NCI-H1436 (cell line): ENCODE measurements around the gene LRCH4.
"Not testable (repeated sequence)": the region's sequence is repeated elsewhere in the genome, so short reads cannot be mapped to it uniquely, and the experiment has no call there.

Source experiments
- DNase-seq: peaks from one replicate; lab custom pipeline; 2025; lab: John Stamatoyannopoulos, UW

LRCH4 gene

DNA sequence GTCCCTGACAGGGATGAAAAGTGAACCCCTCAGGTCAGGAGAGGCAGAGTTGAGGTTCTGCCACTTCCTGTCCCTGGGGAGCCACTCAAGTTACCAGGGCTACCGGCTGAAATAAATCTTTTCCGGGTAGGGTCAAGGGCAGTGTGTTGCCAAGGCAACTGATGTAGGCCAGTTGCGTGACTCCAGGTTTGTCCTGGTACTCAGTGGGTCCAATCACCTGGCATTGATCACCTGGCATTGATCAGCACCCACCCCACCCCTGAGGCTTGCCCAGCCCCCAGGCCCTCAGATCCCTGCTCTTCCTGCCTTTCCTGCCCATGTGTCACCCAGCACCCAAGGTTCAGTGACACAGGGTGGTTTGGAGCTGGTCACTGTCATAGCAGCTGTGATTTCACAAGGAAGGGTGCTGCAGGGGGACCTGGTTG lies 18.2 kb downstream of the LRCH4 start:
- DNase-seq: no peak

- DNase-seq: no peak
These were observed 18.7 kb downstream of the LRCH4 start for GRCh38 chr7:100567031-100567730.

DNA sequence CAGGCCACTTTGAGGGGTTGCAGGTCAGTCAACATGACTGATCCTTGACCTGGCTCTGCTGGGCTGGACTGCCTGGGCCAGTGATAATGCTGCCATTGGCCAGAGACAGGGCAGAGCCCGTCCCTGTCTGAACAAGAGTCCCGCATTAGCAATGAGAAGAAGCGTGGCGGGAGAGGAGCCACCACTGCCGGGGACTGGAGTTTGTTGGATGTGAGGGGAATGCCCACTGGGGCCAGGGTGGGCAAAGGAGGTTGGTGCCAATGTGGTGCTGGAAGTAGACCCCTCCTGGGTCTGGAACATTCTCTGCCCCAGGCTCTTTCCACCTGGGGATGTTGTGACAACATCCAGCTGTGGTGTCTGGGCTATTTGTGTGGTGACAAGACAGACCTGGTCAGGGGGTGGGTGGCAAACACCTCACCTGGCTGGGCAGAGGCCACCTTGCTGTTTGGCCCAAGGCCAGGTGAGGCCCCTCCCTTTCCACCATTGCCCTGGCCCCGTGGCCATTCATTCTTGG lies 19.9 kb downstream of the LRCH4 start:
- no peak for DNase-seq

DNA sequence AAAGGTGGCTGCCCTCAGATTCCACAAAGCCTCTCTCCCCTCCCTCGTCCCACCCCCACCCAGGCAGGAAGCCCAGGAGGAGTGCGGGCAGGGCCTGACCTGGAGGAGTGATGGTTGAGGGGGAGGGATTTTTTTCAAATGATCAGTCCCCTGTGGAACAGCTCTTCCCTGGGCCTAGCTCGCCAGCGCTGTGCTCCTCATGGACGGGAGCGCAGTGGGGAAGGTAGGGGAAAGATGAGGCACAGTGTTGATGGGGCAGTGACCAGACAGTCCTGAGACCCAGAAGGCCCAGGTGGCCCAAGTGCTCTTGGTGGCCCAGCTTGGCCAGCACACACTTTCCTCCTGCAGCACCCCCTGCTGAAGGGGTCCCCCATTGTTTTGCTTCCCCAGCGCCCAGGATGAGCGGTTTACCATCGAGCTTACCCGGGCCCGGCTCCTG lies 20.8 kb downstream of the LRCH4 start:
- DNase-seq: no peak

GRCh38 chr7:100564405-100564804 lies 21.5 kb downstream of the LRCH4 start:
- not testable (repeated sequence) for DNase-seq

- DNase-seq: no peak
These were observed 22.0 kb downstream of the LRCH4 start for GRCh38 chr7:100563809-100564400.

DNA sequence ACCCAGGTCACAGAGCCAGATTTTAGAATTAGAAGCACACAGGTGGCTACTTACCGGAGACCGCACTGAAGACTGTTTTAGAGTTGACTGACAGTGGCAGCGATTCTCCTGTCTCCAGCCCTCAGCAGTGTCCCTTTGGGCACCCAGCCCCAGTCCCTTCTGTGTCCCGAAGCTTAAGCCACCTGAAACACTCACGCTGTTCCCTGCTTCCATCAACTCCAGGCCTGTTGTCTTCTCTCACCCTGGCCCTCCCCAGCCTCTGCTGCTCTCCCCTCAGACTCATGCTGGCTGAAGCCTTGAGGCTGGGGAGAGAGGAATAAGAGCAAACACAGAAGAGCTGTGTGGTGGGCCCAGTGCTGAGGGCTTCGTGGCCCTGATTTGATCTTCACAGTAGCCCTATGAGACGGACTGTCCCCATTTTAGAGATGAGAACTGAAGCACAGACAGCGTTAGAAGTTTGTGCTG lies 22.8 kb downstream of the LRCH4 start:
- no peak for DNase-seq

GRCh38 chr7:100562195-100563099 lies 23.5 kb downstream of the LRCH4 start:
- no peak for DNase-seq

DNA sequence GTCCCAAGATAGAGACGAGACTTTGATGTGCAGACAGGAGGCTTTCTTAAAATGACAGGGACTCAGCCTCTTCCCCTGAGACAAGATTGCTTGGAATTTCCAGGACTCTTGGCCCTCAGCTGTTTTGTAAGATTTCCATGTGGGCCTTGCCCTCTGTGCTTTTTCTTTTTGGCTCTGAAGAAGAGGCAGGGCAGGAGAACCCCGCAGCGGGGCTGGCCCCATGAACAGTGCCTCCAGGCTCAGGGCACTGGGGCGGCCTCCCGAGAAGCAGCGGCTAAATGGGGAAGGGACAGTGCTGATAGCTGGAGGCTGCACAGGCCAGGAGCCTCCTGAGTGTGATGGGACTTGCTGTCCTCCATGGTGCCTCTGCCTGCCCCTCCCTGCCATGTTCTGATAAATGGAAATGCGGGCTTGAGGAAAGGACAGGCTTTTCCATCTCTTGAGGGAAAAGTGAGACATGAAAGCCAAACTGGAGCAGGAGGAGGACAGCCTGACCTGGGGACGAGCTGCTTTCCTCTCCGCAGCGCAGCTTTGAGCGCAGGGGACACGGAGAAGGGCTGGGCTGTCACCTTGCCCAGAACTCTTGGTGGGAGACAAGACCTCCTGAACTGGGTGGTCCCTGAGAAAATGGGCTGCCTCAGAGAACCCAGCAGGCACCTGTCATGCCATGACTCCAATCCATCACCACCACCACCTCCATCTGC lies 24.3 kb downstream of the LRCH4 start:
- no peak for DNase-seq

- DNase-seq: no peak
These were observed 26.8 kb downstream of the LRCH4 start for GRCh38 chr7:100559127-100559526.

DNA sequence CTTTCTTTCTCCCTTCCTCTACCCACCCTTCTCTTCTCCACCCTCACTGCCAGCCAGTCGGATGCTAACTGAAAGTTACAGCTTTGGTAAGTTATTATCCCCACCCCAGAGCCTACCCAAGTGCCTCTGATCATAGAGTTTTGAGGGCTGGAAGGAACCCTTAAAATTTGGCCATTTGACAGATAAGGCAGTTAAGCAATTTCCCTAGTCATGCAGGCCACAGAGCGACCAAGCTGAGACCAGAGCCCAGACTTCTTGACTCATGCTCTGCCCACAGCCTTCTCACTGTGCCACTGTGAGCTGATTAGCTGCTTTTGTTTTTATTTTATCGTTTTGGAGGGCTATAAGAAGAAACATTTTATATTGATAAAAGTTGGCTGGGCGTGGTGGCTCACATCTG lies 29.4 kb downstream of the LRCH4 start:
- no peak for DNase-seq

DNA sequence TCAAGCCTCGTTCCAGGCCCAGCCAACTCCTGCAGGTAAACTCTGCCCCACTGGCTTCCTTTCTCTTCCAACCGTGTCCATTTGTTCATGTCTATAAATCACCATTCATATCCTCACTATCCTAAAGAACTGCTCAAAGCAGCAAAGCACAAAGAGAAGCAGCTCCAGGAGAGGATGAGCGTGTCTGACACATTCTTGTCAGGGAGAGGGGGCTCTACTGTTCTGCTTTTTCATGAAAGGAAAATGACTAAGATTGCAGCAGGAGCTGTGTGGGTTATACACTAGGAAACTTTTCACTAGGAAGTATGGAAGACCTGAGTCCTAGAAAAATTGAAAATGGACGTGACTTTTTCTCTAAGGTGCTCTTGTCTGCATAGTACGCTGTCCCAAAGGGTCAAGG lies 30.2 kb downstream of the LRCH4 start:
- DNase-seq: no peak

- no peak for DNase-seq
These were observed 32.9 kb downstream of the LRCH4 start for GRCh38 chr7:100553032-100553431.

DNA sequence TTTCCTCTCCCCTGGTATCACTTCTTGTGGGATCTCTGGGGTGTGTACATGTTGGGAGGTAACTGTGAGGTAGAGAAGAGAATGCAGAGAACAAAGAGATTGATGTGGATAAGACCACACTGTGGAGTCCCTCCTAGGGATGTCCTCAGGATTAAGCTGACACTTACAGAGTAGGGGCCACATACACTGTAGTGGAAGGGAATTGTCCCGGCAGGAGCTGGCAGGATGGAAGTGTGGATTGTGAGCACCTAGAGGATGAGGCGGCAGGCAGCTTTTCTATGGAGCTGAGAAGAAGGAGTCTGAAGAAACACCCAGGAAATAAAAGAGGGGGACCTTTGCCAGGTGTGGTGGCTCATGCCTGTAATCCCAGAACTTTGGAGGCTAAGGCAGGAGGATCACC lies 33.4 kb downstream of the LRCH4 start:
- DNase-seq: no peak

DNA sequence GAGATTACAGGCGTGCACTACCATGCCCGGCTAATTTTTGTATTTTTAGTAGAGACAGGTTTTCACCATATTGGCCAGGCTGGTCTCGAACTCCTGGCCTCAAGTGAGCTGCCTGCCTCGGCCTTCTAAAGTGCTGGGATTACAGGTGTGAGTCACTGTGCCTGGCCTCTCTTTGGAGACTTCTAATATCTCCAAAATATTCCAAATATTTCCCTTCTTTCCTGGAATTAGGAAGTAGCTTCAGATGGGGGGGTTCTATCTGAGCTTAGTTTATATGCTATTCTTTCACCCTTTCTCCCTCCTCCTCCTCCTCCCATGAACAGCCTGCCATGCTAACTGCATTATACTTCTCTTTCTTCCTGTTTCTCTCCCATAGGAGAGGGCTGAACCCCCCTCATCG lies 37.5 kb downstream of the LRCH4 start:
- not testable (repeated sequence) for DNase-seq

DNA sequence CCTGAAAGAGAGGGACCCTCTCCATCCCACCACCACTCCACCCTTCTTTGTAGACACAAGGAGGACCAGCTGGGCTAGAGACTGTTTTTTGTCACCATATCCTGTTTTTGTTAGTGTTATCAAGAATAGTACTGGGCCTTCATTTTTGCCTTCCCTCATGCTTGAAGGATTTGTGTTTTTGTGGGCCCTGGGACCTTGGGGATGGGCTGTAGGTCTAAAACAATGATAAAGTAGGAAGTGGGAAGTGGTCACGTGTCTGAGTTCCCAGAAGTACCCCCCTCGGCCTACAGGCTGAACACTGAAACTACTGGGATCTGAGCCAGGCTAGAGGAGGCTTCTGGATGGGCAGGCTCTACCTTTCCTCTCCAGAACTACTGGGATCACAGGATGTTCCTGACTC lies 38.1 kb downstream of the LRCH4 start:
- DNase-seq: no peak

- no peak for DNase-seq
These were observed 38.8 kb downstream of the LRCH4 start for GRCh38 chr7:100546926-100547800.

DNA sequence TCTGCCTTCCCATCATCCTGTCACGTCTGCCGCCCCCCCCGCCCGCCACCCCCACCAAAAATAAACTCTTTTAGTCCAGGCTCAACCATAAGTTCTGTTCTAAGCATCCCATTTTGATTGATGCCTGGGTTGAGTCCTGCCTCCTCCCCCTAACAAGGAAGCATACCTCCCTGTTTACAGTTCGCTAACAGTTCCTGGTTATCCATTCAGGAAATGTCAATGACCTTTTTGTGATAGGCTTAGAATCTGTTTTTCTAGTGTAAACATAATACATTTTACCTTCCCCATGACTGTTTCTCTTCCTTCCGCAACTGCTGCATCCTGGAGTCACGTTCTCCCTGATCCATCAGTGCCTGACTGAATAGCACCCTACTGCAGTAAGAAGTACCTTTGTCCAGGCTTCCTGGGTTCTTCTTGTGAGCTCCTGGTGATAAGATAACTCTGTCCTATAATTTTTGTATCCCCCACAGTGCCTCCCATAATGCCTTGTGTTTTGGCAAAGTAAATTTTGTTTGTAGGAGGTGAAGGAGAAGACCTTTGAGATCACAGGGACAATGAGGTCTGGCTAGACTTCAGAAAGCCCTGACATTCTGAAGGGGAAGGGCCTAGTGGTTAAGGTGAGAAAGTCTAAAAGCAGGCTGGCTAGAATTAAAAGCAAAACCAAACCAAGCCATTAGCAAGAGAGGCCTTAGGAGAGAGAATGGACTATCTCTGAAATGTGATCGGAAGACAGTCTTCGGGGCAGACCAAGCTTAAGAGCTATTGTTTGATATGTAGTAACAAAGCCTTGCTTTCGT lies 39.6 kb downstream of the LRCH4 start:
- no peak for DNase-seq

DNA sequence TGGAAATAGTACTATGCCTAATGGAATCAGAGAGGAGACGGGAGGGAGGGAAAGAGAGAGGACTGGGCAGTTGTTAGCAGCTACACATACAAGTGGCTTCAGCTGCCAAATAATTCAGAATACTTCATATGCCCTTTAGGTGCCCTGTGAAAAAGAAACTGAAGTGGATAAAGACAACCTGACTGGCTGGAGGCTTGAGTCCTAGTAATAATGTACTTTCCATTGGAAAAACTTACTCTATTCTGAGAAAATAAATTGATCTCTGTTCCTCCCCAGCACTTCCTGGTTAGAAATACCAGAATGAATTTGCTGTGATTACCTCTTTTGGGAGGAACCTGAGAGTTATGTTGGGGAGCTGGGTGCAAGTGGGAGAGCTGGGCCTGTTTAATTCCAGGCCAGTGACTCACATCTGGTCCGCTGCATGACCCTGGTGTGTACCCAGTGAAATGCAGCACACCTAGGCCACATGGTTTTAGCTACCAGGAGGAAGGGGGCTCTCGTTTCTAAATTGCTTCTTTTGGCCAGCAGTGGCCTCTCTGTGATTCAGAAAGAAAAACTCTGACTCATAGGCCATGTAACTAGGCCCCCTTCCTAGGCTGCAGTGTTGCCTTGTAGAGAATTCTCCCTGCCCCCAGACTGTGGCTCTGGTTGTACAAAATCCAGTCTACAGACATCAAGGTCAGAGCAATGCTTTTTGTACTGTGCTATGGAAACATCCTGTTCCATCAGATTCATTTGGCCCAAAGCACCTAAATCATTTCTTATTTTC lies 40.4 kb downstream of the LRCH4 start:
- DNase-seq: no peak
